Stimulated activated CD4-positive, alpha-beta T cell treated with anti-CD3 and anti-CD28 coated beads, Interleukin-15, amount 100 ng/mL, for 1 hour (primary cell): ENCODE results near the gene NACAD.
"Not testable (repeated sequence)": the region's sequence is repeated elsewhere in the genome, so short reads cannot be mapped to it uniquely, and the experiment has no call there.

Source experiments
- DNase-seq, 2 donors: peaks; one replicate each; pipeline ENCODE4 v3.0.0-alpha.2; 2020; ENCODE audit warnings: low read depth in 1 of 2, low spot score in 1 of 2

Gene NACAD

DNA sequence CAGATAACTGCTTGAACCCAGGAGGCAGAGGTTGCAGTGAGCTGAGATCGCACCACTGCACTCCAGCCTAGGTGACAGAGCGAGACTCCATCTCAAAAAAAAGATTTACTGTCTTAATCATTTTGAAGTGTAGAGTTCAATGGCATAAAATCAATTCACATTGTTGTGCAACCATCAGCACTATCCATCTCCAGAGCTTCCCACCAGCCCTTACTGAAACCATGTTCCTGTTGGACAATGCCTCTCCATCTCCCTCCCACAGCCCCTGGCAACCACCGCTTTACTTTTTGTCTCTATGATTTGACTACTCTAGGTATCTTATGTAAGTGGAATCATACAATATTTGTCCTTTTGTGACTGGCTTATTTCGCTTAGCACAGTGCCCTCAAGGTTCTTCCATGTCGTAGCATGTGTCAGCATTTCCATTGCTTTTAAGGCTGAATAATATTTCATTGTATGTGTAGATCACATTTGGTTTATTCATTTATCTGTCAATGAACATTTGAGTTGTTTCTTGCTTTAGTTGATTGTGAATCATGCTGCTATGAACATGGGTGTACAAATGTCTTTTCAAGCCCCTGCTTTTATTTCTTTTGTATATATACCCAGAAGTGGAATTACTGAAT lies 33.1 kb downstream of the NACAD start:
- no peak for DNase-seq

- DNase-seq: no peak
Measured at GRCh38 chr7:45055016-45055415, 33.8 kb downstream of the NACAD start.

- DNase-seq: no peak
Measured at GRCh38 chr7:45054442-45054841, 34.3 kb downstream of the NACAD start.

DNA sequence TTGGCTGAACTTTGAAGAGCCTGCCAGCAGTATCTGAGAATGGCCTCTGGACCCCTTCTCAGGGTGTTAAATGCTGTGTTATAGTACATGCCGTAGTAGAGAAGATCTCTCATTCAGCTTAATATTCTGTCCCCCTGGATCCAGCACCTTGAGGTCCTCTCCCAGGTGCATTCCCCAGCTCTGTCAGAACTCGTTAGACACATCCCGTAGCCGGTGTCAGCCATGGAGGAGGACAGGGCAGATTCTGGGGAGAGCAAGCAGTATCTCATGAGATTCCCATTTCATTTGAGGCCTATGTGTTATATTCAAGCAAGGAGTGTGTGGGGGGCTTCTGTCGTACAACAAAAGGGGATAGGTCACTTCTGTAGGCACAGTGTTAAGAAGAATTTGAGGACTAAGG lies 34.8 kb downstream of the NACAD start:
- no peak for DNase-seq

GRCh38 chr7:45053401-45053800 lies 35.4 kb downstream of the NACAD start:
- no peak for DNase-seq

DNA sequence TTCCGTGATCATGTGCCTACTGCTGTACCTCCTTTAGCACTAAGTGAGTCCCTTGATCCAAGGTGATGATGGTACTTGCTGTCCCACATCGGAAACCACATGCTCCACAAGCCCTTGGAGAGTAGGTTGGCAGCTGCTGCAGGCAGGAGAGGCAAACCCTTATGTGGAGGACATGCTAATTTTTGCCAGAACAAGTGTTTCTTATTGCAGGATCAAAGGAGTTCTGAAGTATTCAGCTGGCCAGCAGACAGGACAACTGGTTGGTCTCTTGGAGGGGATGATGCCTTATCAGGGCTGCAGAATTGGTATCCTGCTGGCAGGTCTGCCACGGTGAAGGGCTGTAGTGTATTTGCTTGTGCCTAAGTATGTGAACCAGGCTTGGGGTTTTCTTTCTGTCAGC lies 36.8 kb downstream of the NACAD start:
- DNase-seq: no peak

- DNase-seq: no peak
Measured at GRCh38 chr7:45050198-45050597, 38.6 kb downstream of the NACAD start.

GRCh38 chr7:45048748-45049147 lies 40.0 kb downstream of the NACAD start:
- DNase-seq: no peak

- DNase-seq: no peak
Measured at GRCh38 chr7:45044338-45044737, 44.4 kb downstream of the NACAD start.

- no peak for DNase-seq
Measured at GRCh38 chr7:45039106-45039505, 49.7 kb downstream of the NACAD start.

DNA sequence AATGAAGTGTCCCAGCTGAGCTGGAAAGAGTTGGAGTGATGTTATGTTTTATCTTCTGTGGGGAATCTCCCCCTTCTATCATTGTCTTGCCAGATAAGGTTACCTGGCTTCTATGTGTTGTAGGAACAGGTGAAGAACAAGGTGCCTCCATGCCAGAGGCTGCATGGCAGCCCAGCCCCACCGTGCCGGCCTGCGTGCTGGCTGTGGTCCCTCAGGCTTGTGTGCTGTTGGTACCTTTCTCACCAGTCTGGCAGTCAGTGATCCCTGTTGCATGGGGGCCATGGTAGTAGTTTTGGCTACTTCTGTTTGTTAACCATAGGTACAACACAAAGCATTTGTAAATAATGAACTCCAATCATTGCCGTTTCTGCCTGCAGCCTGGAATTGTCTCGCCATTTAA lies 50.9 kb downstream of the NACAD start:
- no peak for DNase-seq

DNA sequence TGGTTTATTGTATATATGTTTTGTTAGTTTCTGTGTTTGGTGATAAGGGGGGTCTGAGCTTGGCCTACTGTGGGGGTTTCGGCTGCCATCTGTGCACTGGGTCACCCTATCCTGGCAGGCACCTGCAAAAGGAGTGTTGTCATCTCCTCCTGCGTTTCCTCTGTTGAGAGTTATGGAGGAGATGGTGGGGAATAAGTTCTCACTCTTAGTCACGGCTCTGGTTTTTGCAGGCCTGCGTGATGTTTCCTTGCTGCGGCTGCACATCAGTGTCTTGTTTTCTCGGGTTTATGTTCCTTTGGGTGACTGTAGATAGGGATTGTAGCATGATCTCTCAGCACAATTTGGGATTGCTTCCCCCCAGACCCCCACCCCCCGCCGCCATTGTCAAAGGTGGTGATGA lies 52.0 kb downstream of the NACAD start:
- DNase-seq: no peak

DNA sequence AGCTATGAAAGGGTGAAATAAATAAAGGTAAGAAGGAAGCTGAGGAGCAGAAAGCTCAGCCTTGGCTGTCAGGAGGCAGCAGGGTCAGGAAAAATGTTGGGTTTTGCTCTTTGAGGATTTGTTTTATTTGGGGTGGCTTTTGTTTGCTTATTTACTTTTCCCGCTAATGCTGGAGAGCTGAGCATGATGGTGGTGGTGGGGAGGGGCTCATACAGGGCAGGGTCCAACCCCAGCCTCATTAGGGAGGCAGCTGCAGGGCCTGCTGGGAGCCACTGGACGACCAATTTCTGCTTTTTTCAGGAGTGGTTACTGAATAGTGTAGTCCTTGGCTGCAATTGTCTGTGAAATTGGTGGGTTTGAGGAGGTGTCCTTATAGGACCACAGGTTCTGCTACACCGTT lies 52.5 kb downstream of the NACAD start:
- DNase-seq: no peak

- no peak for DNase-seq
Measured at GRCh38 chr7:45035893-45036292, 52.9 kb downstream of the NACAD start.

- no peak for DNase-seq
Measured at GRCh38 chr7:45035371-45035770, 53.4 kb downstream of the NACAD start.

DNA sequence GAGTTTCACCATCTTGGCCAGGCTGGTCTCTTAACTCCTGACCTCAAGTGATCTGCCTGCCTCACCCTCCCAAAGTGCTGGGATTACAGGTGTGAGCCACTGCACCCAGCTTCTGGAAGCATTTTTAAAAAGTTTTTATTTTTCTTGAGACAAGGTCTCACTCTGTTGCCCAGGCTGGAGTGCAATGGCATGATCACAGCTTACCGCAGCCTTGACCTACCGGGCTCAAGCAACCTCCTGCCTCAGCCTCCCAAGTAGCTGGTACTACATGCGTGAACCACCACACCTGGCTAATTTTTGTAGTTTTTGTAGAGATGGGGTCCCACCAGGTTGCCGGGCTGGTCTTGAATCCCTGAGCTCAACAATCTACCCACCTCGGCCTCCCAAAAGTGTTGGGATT lies 54.1 kb downstream of the NACAD start:
- DNase-seq: not testable (repeated sequence)

- no peak for DNase-seq
Measured at GRCh38 chr7:45033931-45034290, 54.9 kb downstream of the NACAD start.

DNA sequence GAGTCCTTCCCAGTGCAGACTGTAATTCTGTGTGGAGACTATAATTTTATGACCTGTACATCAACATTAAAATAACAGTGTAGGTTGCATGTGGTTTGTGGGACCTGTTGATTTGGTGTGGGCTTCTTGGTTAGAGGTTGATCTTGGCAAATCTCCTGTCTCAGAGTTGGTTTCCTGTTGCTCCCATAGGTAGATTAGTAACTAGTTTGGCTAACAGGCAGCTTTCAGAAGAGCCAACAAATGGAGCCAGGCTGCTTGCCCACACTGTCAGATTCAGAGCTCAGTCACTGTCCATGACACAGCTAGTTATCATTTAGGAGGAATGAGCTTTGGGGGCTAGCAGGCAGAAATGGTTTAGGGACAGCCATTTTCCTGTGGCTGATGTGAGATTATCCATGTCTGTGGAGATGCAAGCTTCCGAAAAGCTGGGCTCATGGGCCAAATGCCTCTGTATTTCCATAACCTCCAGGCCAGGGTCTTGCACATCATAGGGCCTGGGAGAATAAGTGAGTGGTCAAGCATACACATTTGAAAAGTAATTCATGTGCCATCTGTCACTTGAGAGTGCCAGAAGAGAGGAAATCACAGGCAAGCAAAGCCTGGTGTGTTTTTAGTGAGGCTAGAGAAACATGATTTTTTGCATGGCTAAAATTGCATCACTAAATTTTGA lies 55.4 kb downstream of the NACAD start:
- DNase-seq: no peak

GRCh38 chr7:45032421-45032820 lies 56.3 kb downstream of the NACAD start:
- DNase-seq: no peak

- DNase-seq: no peak
Measured at GRCh38 chr7:45031829-45032228, 56.9 kb downstream of the NACAD start.
